CD14-positive monocyte (primary cell): ENCODE measurements around the gene SLC7A4. TPM values are rescaled to one million over a fixed set of nuclear protein-coding genes. Genes with fewer than 3 reads are reported as not detected.

Source experiments
- DNase-seq, 3 donors: peaks; one replicate each; pipeline ENCODE4 v3.0.0-alpha.2; 2011 to 2022
- H2AFZ ChIP-seq: 2 replicates; pipeline ENCODE4 v1.6.0; 2012; ENCODE audit warnings: mild to moderate bottlenecking, low read depth, low read length, inconsistent platforms; ENCODE audit not compliant: insufficient read depth, poor library complexity, severe bottlenecking
- H3K27ac ChIP-seq, 2 donors: 1 replicate in 1 of 2; 2 replicates in 1 of 2; pipeline ENCODE4 v1.5.1; 2012 to 2013; ENCODE audit warnings: low read length in 2 of 2, control low read depth in 1 of 2, inconsistent platforms in 1 of 2, low read depth in 1 of 2, mild to moderate bottlenecking in 1 of 2
- H3K27me3 ChIP-seq, 2 donors: one replicate each; pipeline versions ENCODE4 v1.6.0 to v1.6.1; 2011 to 2013; ENCODE audit warnings: low read length in 2 of 2; ENCODE audit not compliant: control insufficient read depth in 2 of 2, insufficient read depth in 2 of 2
- H3K36me3 ChIP-seq, 2 donors: replicated peaks in 1 of 2; 1 replicate in 1 of 2; 2 replicates in 1 of 2; pipeline versions ENCODE4 v1.5.1 to v1.6.1; 2012 to 2013; ENCODE audit warnings: low read length in 2 of 2, control low read depth in 1 of 2, inconsistent platforms in 1 of 2, mild to moderate bottlenecking in 1 of 2; ENCODE audit not compliant: insufficient read depth in 2 of 2, control insufficient read depth in 1 of 2
- H3K4me1 ChIP-seq, 2 donors: 1 replicate in 1 of 2; 2 replicates in 1 of 2; pipeline versions ENCODE4 v1.5.1 to v1.6.1; 2012 to 2013; ENCODE audit warnings: low read length in 2 of 2, control low read depth in 1 of 2, inconsistent platforms in 1 of 2, mild to moderate bottlenecking in 1 of 2, moderate library complexity in 1 of 2; ENCODE audit not compliant: insufficient read depth in 2 of 2, control insufficient read depth in 1 of 2
- H3K4me2 ChIP-seq: replicated peaks from 2 replicates; pipeline ENCODE3; 2012; ENCODE audit warnings: low read length, moderate library complexity, mild to moderate bottlenecking; ENCODE audit not compliant: poor library complexity, severe bottlenecking; ENCODE audit errors: extremely low read depth
- H3K4me3 ChIP-seq, 3 experiments: fragments of 200-600 bp in 1 of 3; sonication (generic) in 1 of 3; replicated peaks in 1 of 3; 1 replicate in 2 of 3; 2 replicates in 1 of 3; pipeline ENCODE4 v1.5.1; 2011 to 2013; ENCODE audit warnings: low read length in 3 of 3, mild to moderate bottlenecking in 3 of 3, control low read depth in 2 of 3, low read depth in 2 of 3, inconsistent platforms in 1 of 3, moderate library complexity in 1 of 3
- H3K79me2 ChIP-seq: 2 replicates; pipeline ENCODE4 v1.6.0; 2012; ENCODE audit warnings: mild to moderate bottlenecking, control low read depth, inconsistent platforms, low read length, moderate library complexity; ENCODE audit not compliant: insufficient read depth
- H3K9ac ChIP-seq: 2 replicates; pipeline ENCODE4 v1.6.0; 2017; ENCODE audit warnings: low read length, mild to moderate bottlenecking; ENCODE audit not compliant: insufficient read depth, poor library complexity, severe bottlenecking
- H3K9me3 ChIP-seq, 2 donors: replicated peaks in 1 of 2; 1 replicate in 1 of 2; 2 replicates in 1 of 2; pipeline versions ENCODE4 v1.5.1 to v1.6.1; 2012 to 2013; ENCODE audit warnings: low read length in 2 of 2, control low read depth in 1 of 2; ENCODE audit not compliant: control insufficient read depth in 1 of 2, insufficient read depth in 1 of 2
- H4K20me1 ChIP-seq: 2 replicates; pipeline ENCODE4 v1.6.0; 2012; ENCODE audit warnings: mild to moderate bottlenecking, low read length, control low read depth, moderate library complexity; ENCODE audit not compliant: insufficient read depth
- H3K27ac Mint-ChIP-seq, 7 donors: one replicate each; pipeline ENCODE4 v1.8.0; 2020; ENCODE audit warnings: mild to moderate bottlenecking in 7 of 7, mixed read lengths in 7 of 7, moderate library complexity in 6 of 7, inconsistent platforms in 2 of 7
- H3K27me3 Mint-ChIP-seq, 3 donors: one replicate each; pipeline ENCODE4 v1.8.0; 2021 to 2022; ENCODE audit warnings: low read depth in 3 of 3, mild to moderate bottlenecking in 3 of 3, mixed read lengths in 3 of 3, moderate library complexity in 3 of 3, inconsistent platforms in 1 of 3
- H3K36me3 Mint-ChIP-seq, 2 donors: one replicate each; pipeline ENCODE4 v1.8.0; 2020; ENCODE audit warnings: mixed read lengths in 2 of 2, inconsistent platforms in 1 of 2, mild to moderate bottlenecking in 1 of 2
- H3K4me1 Mint-ChIP-seq: one replicate; pipeline ENCODE4 v1.8.0; 2020; ENCODE audit warnings: mild to moderate bottlenecking, mixed read lengths
- H3K4me3 Mint-ChIP-seq, 2 donors: one replicate each; pipeline ENCODE4 v1.8.0; 2020; ENCODE audit warnings: mild to moderate bottlenecking in 2 of 2, mixed read lengths in 2 of 2, moderate library complexity in 1 of 2
- H3K9me3 Mint-ChIP-seq, 7 donors: one replicate each; pipeline ENCODE4 v1.8.0; 2020 to 2022; ENCODE audit warnings: mixed read lengths in 7 of 7, mild to moderate bottlenecking in 6 of 7, moderate library complexity in 6 of 7, inconsistent platforms in 2 of 7
- CTCF ChIP-seq: fragments of 200-600 bp; IDR thresholded peaks from one replicate; pipeline ENCODE4 v1.8.0; 2022; ENCODE audit warnings: antibody characterized with exemption, mild to moderate bottlenecking
- WGBS: methylation state at CpG from one replicate; pipeline ENCODE4 v1.1.5; 2013; ENCODE audit warnings: missing lambda C conversion rate; ENCODE audit not compliant: insufficient coverage; 5-methylcytosine and 5-hydroxymethylcytosine counted together
- intact Hi-C, 2 donors: fragments of 100-400 bp; cut with micrococcal nuclease; formaldehyde crosslinking; loops; one replicate each; pipeline versions ENCODE4 v1.15.0 to v1.15.1; 2023
- polyA plus RNA-seq, 3 donors: library from polyadenylated mRNA; depleted of rRNA in 1 of 3; unstranded in 2 of 3; stranded (reverse) in 1 of 3; fragments of 300-500 nt in 2 of 3; fragments of >200 nt in 1 of 3; fragmentation: Illumina TruSeq in 2 of 3; gene quantifications; 1 replicate in 2 of 3; 2 replicates in 1 of 3; pipeline ENCODE4 v1.2.3, GENCODE V29; 2012 to 2021

The SLC7A4 gene
- polyA plus RNA-seq, 3 donors: not detected

GRCh38 chr22:20981787-20982562 is 50.4 kb downstream of the SLC7A4 start, which contains the start of gene LZTR1:
LZTR1 (plus strand) TSS chr22:20982297; CDS start chr22:20982372, 75 bp downstream.
- peak within 1 kb of the TSS; percentile 82 to 90 for H3K27ac ChIP-seq
- H3K9me3 ChIP-seq: peaks cover 9 to 10% of the 10 kb centered on the region in 2 donors
- intact Hi-C loops: loop anchor here in 1 of 2 donors (10.0 kb wide), 1 partner anchor 63 kb away; the partner anchor contains the start of gene LRRC74B
- H3K79me2 ChIP-seq: peaks cover 15% of the 10 kb centered on the region
- H3K9ac ChIP-seq: peak within 1 kb of the TSS; percentile 73
- Mint-ChIP-seq H3K4me1 (peaks cover 43% of the 10 kb centered on the region), H3K27ac (peak within 1 kb of the TSS; percentile 84 to 92 (median 89)), H3K36me3 (peaks cover 35 to 37% of the 10 kb centered on the region in 2 donors), H3K4me3 (peak within 1 kb of the TSS; percentile 88 to 98), H3K27me3 (peaks cover 4 to 11% (median 10%) of the 10 kb centered on the region in 3 donors), H3K9me3 (peaks cover 10 to 19% (median 13%) of the 10 kb centered on the region in 7 donors)
- WGBS: under 1% methylated on average over 87 of the region's 87 CpGs
- H3K36me3 ChIP-seq: peaks cover 17 to 25% of the 10 kb centered on the region in 2 donors
- peak within 1 kb of the TSS; percentile 92 for H2AFZ ChIP-seq
- peaks cover 0 to 3% of the 10 kb centered on the region in 2 donors for H3K27me3 ChIP-seq
- peak; percentile 56 for TF ChIP-seq CTCF
- peak within 1 kb of the TSS; percentile 77 for H3K4me2 ChIP-seq
- H3K4me3 ChIP-seq: peak within 1 kb of the TSS; percentile 61 to 80 (median 73)
- H4K20me1 ChIP-seq: no peaks in the 10 kb centered on the region
- H3K4me1 ChIP-seq: peaks cover 31 to 46% of the 10 kb centered on the region in 2 donors
- DNase-seq: peak; percentile 69 to 78 (median 74)

- peak overlapping the region; percentile 84 to 92 (median 89) for H3K27ac Mint-ChIP-seq
- peaks cover 9 to 18% of the 10 kb centered on the region in 2 donors for H3K36me3 ChIP-seq
- H3K9me3 Mint-ChIP-seq: peaks cover 10 to 19% (median 13%) of the 10 kb centered on the region in 7 donors
- peaks cover 0 to 3% of the 10 kb centered on the region in 2 donors for H3K27me3 ChIP-seq
- H3K27ac ChIP-seq: peak overlapping the region; percentile 82 to 90
- H3K36me3 Mint-ChIP-seq: peaks cover 30 to 31% of the 10 kb centered on the region in 2 donors
- 70% methylated on average over 5 of the region's 10 CpGs for WGBS
- H3K4me1 Mint-ChIP-seq: peaks cover 43% of the 10 kb centered on the region
- no peak for DNase-seq
- peak overlapping the region; percentile 73 for H3K9ac ChIP-seq
- intact Hi-C loops: loop anchor here in 1 of 2 donors (10.0 kb wide), 1 partner anchor 64 kb away; the partner anchor contains the start of gene LRRC74B
- peaks cover 31 to 46% of the 10 kb centered on the region in 2 donors for H3K4me1 ChIP-seq
- peak overlapping the region; percentile 88 to 98 for H3K4me3 Mint-ChIP-seq
- peaks cover 6 to 11% (median 10%) of the 10 kb centered on the region in 3 donors for H3K27me3 Mint-ChIP-seq
- peaks cover 15% of the 10 kb centered on the region for H3K79me2 ChIP-seq
- peak overlapping the region; percentile 77 for H3K4me2 ChIP-seq
- no peak for TF ChIP-seq CTCF
- H4K20me1 ChIP-seq: no peaks in the 10 kb centered on the region
- peak overlapping the region; percentile 61 to 80 (median 73) for H3K4me3 ChIP-seq
- peak overlapping the region; percentile 92 for H2AFZ ChIP-seq
- peaks cover 9 to 10% of the 10 kb centered on the region in 2 donors for H3K9me3 ChIP-seq
These were observed 51.2 kb downstream of the SLC7A4 start for GRCh38 chr22:20980938-20981722.
